ENCODE data around the gene PCGF1.

- TF ChIP-seq POLR2A (IDR thresholded peaks at IDR 0.05), result peak in 1 of 4 donors; percentile 57
- TF ChIP-seq, protein P1, sequence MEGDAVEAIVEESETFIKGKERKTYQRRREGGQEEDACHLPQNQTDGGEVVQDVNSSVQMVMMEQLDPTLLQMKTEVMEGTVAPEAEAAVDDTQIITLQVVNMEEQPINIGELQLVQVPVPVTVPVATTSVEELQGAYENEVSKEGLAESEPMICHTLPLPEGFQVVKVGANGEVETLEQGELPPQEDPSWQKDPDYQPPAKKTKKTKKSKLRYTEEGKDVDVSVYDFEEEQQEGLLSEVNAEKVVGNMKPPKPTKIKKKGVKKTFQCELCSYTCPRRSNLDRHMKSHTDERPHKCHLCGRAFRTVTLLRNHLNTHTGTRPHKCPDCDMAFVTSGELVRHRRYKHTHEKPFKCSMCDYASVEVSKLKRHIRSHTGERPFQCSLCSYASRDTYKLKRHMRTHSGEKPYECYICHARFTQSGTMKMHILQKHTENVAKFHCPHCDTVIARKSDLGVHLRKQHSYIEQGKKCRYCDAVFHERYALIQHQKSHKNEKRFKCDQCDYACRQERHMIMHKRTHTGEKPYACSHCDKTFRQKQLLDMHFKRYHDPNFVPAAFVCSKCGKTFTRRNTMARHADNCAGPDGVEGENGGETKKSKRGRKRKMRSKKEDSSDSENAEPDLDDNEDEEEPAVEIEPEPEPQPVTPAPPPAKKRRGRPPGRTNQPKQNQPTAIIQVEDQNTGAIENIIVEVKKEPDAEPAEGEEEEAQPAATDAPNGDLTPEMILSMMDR (IDR thresholded peaks at IDR 0.05), result no peak
These were observed 35.2 kb downstream of the PCGF1 start, which contains the start of gene MRPL53 for GRCh38 chr2:74472086-74472944.
